SHP77 (cell line): ENCODE measurements around the gene RAVER1.
"Not testable (repeated sequence)": the region's sequence is repeated elsewhere in the genome, so short reads cannot be mapped to it uniquely, and the experiment has no call there.

Experiments
- DNase-seq, 2 experiments: peaks; one replicate each; lab custom pipeline; 2025; lab: John Stamatoyannopoulos, UW

The RAVER1 gene

GRCh38 chr19:10344780-10345179 lies 11.5 kb upstream of the RAVER1 start:
- no peak for DNase-seq

GRCh38 chr19:10343495-10343894 lies 10.2 kb upstream of the RAVER1 start:
- DNase-seq, result no peak

GRCh38 chr19:10339977-10340376 lies 6.6 kb upstream of the RAVER1 start:
- no peak for DNase-seq

GRCh38 chr19:10339380-10339960 lies 6.1 kb upstream of the RAVER1 start, which contains the start of gene ICAM3:
Gene ICAM3, minus strand, starts transcription at chr19:10339624. Its CDS starts 10 bp downstream, at chr19:10339614.
- no peak for DNase-seq

- DNase-seq, result no peak
Observed at GRCh38 chr19:10338940-10339339, 5.6 kb upstream of the RAVER1 start.

GRCh38 chr19:10336725-10337124 lies 3.4 kb upstream of the RAVER1 start:
- not testable (repeated sequence) for DNase-seq

GRCh38 chr19:10335352-10335985 lies 2.1 kb upstream of the RAVER1 start:
- DNase-seq, result no peak

GRCh38 chr19:10334588-10335351 lies 1.4 kb upstream of the RAVER1 start:
- peak; percentile 39 to 57 for DNase-seq

- no peak for DNase-seq
Observed at GRCh38 chr19:10333758-10334587, 644 bp upstream of the RAVER1 start.

- DNase-seq, result no peak
Observed at GRCh38 chr19:10332158-10332964, 968 bp downstream of the RAVER1 start.

- DNase-seq, result no peak
Observed at GRCh38 chr19:10329555-10329954, 3.8 kb downstream of the RAVER1 start.

- no peak for DNase-seq
Observed at GRCh38 chr19:10328558-10329429, 4.5 kb downstream of the RAVER1 start.

- DNase-seq, result no peak
Observed at GRCh38 chr19:10327793-10328192, 5.5 kb downstream of the RAVER1 start.

GRCh38 chr19:10325732-10326131 lies 7.6 kb downstream of the RAVER1 start:
- DNase-seq, result no peak

- no peak for DNase-seq
Observed at GRCh38 chr19:10321874-10322835, 11.2 kb downstream of the RAVER1 start.

- DNase-seq, result no peak
Observed at GRCh38 chr19:10321417-10321797, 11.9 kb downstream of the RAVER1 start.

- no peak for DNase-seq
Observed at GRCh38 chr19:10320602-10321416, 12.5 kb downstream of the RAVER1 start.
